Natural killer cell (primary cell): ENCODE data around the gene FZR1. TPM values are rescaled to one million over a fixed set of nuclear protein-coding genes. Genes with fewer than 3 reads are reported as not detected.
"Not testable (repeated sequence)": the region's sequence is repeated elsewhere in the genome, so short reads cannot be mapped to it uniquely, and the experiment has no call there.

Source experiments
- ATAC-seq, 3 donors: fragments of 150-1000 bp in 2 of 3; fragments of 200-7000 bp in 1 of 3; cut with Tn5 transposase; 1 replicate in 1 of 3; 2 replicates in 2 of 3; pipeline ENCODE4 v1.10.0; 2021; ENCODE audit warnings: mild to moderate bottlenecking in 2 of 3, moderate library complexity in 2 of 3
- DNase-seq, 2 donors: peaks; one replicate each; pipeline versions ENCODE4 v3.0.0 to v3.0.0-alpha.2; 2013 to 2021; ENCODE audit warnings: mixed read lengths in 1 of 2
- H3K27ac ChIP-seq: one replicate; pipeline ENCODE4 v1.5.1; 2013; ENCODE audit warnings: mild to moderate bottlenecking, low read length
- H3K27me3 ChIP-seq: one replicate; pipeline ENCODE4 v1.6.1; 2013; ENCODE audit warnings: low read length; ENCODE audit not compliant: control insufficient read depth, insufficient read depth
- H3K36me3 ChIP-seq: one replicate; pipeline ENCODE4 v1.6.1; 2013; ENCODE audit warnings: low read length; ENCODE audit not compliant: control insufficient read depth, insufficient read depth
- H3K4me1 ChIP-seq: one replicate; pipeline ENCODE4 v1.6.1; 2013; ENCODE audit warnings: low read length; ENCODE audit not compliant: control insufficient read depth, insufficient read depth
- H3K4me3 ChIP-seq: one replicate; pipeline ENCODE4 v1.5.1; 2013; ENCODE audit warnings: low read length
- H3K9me3 ChIP-seq: one replicate; pipeline ENCODE4 v1.6.1; 2013; ENCODE audit warnings: low read length; ENCODE audit not compliant: control insufficient read depth, insufficient read depth
- H3K27ac Mint-ChIP-seq, 2 donors: one replicate each; pipeline ENCODE4 v1.8.0; 2022; ENCODE audit warnings: mild to moderate bottlenecking in 2 of 2, mixed read lengths in 2 of 2, moderate library complexity in 1 of 2
- H3K27me3 Mint-ChIP-seq, 2 donors: one replicate each; pipeline ENCODE4 v1.8.0; 2022; ENCODE audit warnings: low read depth in 2 of 2, mixed read lengths in 2 of 2
- H3K36me3 Mint-ChIP-seq: one replicate; pipeline ENCODE4 v1.8.0; 2022; ENCODE audit warnings: mixed read lengths
- H3K4me1 Mint-ChIP-seq, 2 donors: one replicate each; pipeline ENCODE4 v1.8.0; 2022; ENCODE audit warnings: mixed read lengths in 2 of 2
- H3K4me3 Mint-ChIP-seq: one replicate; pipeline ENCODE4 v1.8.0; 2022; ENCODE audit warnings: mild to moderate bottlenecking, moderate library complexity, mixed read lengths
- H3K9me3 Mint-ChIP-seq, 2 donors: one replicate each; pipeline ENCODE4 v1.8.0; 2022; ENCODE audit warnings: mixed read lengths in 2 of 2
- WGBS: methylation state at CpG from one replicate; pipeline ENCODE4 v1.1.7; 2013; ENCODE audit warnings: missing lambda C conversion rate; ENCODE audit not compliant: insufficient coverage; 5-methylcytosine and 5-hydroxymethylcytosine counted together
- intact Hi-C: fragments of 100-400 bp; cut with micrococcal nuclease; formaldehyde crosslinking; loops from one replicate; pipeline ENCODE4 v1.14.2; 2022
- total RNA-seq, 4 donors: library from RNA; stranded (reverse); fragments of 120-200 nt in 1 of 4; gene quantifications; one replicate each; pipeline versions ENCODE4 v1.2.3 to v1.2.4, GENCODE V29; 2013 to 2022
- TF ChIP-seq, protein P1 (sequence below): fragments of 200-600 bp; IDR thresholded peaks from one replicate; pipeline ENCODE4 v1.8.0; 2022; ENCODE audit warnings: antibody characterized with exemption

FZR1 gene
- total RNA-seq, 3 donors from 2014 or later (not counting 1 experiment from before 2014, with no cell fraction given), result 89.1 to 98.3 (median 91.4) TPM

- H3K4me3 Mint-ChIP-seq, result no peak overlapping the region
- WGBS, result 99% methylated on average over 20 of the region's 20 CpGs
Measured at GRCh38 chr19:3528539-3529211, 22.6 kb downstream of the FZR1 start.

DNA sequence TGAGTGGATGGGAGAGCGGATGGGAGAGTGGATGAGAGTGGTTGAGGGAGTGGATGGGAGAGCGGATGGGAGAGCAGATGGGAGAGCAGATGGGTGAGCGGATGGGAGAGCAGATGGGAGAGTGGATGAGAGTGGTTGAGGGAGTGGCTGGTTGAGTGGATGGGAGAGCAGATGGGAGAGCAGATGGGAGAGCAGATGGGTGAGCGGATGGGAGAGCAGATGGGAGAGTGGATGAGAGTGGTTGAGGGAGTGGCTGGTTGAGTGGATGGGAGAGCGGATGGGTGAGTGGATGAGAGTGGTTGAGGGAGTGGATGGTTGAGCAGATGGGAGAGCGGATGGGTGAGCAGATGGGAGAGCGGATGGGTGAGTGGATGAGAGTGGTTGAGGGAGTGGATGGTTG lies 23.2 kb downstream of the FZR1 start:
- H3K4me3 ChIP-seq, H3K4me1 Mint-ChIP-seq, H3K9me3 ChIP-seq, H3K27ac ChIP-seq, H3K27ac Mint-ChIP-seq, H3K27me3 ChIP-seq, DNase-seq, ATAC-seq, intact Hi-C loops, H3K9me3 Mint-ChIP-seq, H3K36me3 Mint-ChIP-seq, H3K27me3 Mint-ChIP-seq, H3K4me1 ChIP-seq, H3K4me3 Mint-ChIP-seq: not testable (repeated sequence)
- H3K36me3 ChIP-seq, result peaks cover 57% of the 10 kb centered on the region
- WGBS, result 98% methylated on average over 7 of the region's 7 CpGs

More at GRCh38 chr19:3528539-3529211, 22.6 kb downstream of the FZR1 start:
- Mint-ChIP-seq H3K27me3 (no peaks in the 10 kb centered on the region), H3K4me1 (peaks cover 0 to 4% of the 10 kb centered on the region in 2 donors), H3K36me3 (no peaks in the 10 kb centered on the region), H3K27ac (no peak overlapping the region), H3K9me3 (no peaks in the 10 kb centered on the region)
- no peaks in the 10 kb centered on the region for H3K27me3 ChIP-seq
- no peak for DNase-seq
- H3K27ac ChIP-seq, result no peak overlapping the region
- intact Hi-C loops, result no loop called here
- H3K9me3 ChIP-seq, result no peaks in the 10 kb centered on the region
- TF ChIP-seq, protein P1, sequence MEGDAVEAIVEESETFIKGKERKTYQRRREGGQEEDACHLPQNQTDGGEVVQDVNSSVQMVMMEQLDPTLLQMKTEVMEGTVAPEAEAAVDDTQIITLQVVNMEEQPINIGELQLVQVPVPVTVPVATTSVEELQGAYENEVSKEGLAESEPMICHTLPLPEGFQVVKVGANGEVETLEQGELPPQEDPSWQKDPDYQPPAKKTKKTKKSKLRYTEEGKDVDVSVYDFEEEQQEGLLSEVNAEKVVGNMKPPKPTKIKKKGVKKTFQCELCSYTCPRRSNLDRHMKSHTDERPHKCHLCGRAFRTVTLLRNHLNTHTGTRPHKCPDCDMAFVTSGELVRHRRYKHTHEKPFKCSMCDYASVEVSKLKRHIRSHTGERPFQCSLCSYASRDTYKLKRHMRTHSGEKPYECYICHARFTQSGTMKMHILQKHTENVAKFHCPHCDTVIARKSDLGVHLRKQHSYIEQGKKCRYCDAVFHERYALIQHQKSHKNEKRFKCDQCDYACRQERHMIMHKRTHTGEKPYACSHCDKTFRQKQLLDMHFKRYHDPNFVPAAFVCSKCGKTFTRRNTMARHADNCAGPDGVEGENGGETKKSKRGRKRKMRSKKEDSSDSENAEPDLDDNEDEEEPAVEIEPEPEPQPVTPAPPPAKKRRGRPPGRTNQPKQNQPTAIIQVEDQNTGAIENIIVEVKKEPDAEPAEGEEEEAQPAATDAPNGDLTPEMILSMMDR, result no peak
- H3K4me1 ChIP-seq, result no peaks in the 10 kb centered on the region
- no peak overlapping the region for H3K4me3 ChIP-seq
- ATAC-seq, result no peak
- H3K36me3 ChIP-seq, result peaks cover 61% of the 10 kb centered on the region

DNA sequence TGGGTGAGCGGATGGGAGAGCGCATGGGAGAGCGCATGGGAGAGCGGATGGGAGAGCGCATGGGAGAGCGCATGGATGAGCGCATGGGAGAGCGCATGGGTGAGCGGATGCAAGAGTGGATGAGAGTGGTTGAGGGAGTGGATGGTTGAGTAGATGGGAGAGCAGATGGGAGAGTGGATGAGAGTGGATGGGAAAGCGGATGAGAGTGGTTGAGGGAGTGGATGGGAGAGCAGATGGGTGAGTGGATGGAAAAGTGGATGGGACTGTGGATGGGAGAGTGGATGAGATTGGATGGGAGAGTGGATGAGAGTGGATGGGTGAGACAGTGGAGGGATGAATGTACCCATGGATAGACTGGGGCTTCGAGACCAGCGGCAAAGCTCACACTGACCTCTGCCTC lies 24.3 kb downstream of the FZR1 start:
- intact Hi-C loops, result no loop called here
- Histone ChIP-seq H3K4me3 (no peak overlapping the region), H3K27ac (no peak overlapping the region), H3K4me1 (no peaks in the 10 kb centered on the region), H3K27me3 (no peaks in the 10 kb centered on the region), H3K9me3 (no peaks in the 10 kb centered on the region), H3K36me3 (peaks cover 64% of the 10 kb centered on the region)
- Mint-ChIP-seq H3K27ac (no peak overlapping the region), H3K9me3 (no peaks in the 10 kb centered on the region), H3K36me3 (no peaks in the 10 kb centered on the region), H3K4me1 (peaks cover 0 to 7% of the 10 kb centered on the region in 2 donors), H3K27me3 (no peaks in the 10 kb centered on the region), H3K4me3 (no peak overlapping the region)
- over 99% methylated on average over 12 of the region's 12 CpGs for WGBS
- TF ChIP-seq, protein P1, result no peak
- ATAC-seq (no peak), DNase-seq (no peak)

DNA sequence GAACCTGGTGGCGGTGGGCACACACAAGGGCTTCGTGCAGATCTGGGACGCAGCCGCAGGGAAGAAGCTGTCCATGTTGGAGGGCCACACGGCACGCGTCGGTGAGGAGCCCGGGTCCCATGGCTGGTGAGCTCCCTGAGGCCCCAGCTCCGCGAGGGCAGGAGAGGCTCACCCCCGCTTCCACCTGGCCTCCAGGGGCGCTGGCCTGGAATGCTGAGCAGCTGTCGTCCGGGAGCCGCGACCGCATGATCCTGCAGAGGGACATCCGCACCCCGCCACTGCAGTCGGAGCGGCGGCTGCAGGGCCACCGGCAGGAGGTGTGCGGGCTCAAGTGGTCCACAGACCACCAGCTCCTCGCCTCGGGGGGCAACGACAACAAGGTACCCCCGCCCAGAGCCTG lies 25.6 kb downstream of the FZR1 start:
- TF ChIP-seq, protein P1, result no peak
- Histone ChIP-seq H3K27me3 (no peaks in the 10 kb centered on the region), H3K4me3 (no peak overlapping the region), H3K9me3 (no peaks in the 10 kb centered on the region), H3K27ac (no peak overlapping the region), H3K4me1 (no peaks in the 10 kb centered on the region), H3K36me3 (peaks cover 62% of the 10 kb centered on the region)
- Mint-ChIP-seq H3K9me3 (no peaks in the 10 kb centered on the region), H3K4me1 (peaks cover 0 to 7% of the 10 kb centered on the region in 2 donors), H3K36me3 (no peaks in the 10 kb centered on the region), H3K4me3 (no peak overlapping the region), H3K27me3 (no peaks in the 10 kb centered on the region), H3K27ac (no peak overlapping the region)
- WGBS, result 97% methylated on average over 29 of the region's 29 CpGs
- ATAC-seq, result no peak
- intact Hi-C loops, result no loop called here
- no peak for DNase-seq
